LNCaP clone FGC (cell line): ENCODE measurements around the gene ARFIP2.

Experiments
- DNase-seq: peaks from one replicate; pipeline ENCODE4 v3.0.0-alpha.2; 2011; ENCODE audit warnings: low read depth
- H3K4me3 ChIP-seq: 2 replicates; pipeline ENCODE4 v1.5.1; 2011; ENCODE audit warnings: mild to moderate bottlenecking, low read depth, low read length, control low read depth
- TF ChIP-seq, protein P1 (sequence below): IDR thresholded peaks from 2 replicates; pipeline ENCODE4 v1.5.1; 2012; ENCODE audit warnings: mild to moderate bottlenecking; ENCODE audit not compliant: control insufficient read depth, insufficient read depth; ENCODE audit errors: extremely low read depth

Gene ARFIP2

DNA sequence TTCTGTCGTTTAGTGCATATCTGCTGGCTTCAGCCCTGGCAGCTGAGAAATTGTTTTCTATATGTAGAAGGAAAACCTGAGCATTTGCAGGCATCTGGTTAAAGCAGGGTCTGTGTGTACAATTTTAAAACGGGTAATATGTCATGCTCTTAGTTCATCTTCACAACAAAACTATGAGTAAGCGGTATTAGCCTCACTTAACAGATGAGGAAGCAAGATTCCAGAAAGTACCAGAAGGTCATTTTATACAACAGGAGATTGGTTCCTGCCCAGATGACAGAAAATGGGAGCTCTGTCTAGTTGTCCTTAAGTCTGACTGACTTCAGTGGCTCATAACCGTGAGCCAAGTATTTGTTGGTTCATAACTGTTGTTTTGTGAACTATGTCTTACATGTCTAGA lies 1.3 kb upstream of the ARFIP2 start:
- peak overlapping the region; percentile 94 for H3K4me3 ChIP-seq
- TF ChIP-seq, protein P1, sequence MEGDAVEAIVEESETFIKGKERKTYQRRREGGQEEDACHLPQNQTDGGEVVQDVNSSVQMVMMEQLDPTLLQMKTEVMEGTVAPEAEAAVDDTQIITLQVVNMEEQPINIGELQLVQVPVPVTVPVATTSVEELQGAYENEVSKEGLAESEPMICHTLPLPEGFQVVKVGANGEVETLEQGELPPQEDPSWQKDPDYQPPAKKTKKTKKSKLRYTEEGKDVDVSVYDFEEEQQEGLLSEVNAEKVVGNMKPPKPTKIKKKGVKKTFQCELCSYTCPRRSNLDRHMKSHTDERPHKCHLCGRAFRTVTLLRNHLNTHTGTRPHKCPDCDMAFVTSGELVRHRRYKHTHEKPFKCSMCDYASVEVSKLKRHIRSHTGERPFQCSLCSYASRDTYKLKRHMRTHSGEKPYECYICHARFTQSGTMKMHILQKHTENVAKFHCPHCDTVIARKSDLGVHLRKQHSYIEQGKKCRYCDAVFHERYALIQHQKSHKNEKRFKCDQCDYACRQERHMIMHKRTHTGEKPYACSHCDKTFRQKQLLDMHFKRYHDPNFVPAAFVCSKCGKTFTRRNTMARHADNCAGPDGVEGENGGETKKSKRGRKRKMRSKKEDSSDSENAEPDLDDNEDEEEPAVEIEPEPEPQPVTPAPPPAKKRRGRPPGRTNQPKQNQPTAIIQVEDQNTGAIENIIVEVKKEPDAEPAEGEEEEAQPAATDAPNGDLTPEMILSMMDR: no peak
- no peak for DNase-seq

DNA sequence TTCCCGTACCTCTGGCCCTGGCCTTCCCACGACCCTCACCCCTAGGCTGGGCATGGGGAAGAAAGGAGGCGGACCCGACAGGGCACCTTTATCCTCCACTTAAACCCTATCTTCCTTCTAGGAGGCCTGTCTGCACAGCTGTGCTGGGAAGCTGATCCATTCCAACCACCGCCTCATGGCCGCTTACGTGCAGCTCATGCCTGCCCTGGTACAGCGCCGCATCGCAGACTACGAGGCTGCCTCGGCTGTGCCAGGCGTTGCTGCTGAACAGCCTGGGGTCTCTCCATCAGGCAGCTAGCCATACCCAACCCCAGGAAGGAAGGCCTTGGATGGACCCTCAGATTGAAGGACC lies 769 bp upstream of the ARFIP2 start:
- no peak for DNase-seq
- H3K4me3 ChIP-seq: peak overlapping the region; percentile 94
- TF ChIP-seq, protein P1: no peak

DNA sequence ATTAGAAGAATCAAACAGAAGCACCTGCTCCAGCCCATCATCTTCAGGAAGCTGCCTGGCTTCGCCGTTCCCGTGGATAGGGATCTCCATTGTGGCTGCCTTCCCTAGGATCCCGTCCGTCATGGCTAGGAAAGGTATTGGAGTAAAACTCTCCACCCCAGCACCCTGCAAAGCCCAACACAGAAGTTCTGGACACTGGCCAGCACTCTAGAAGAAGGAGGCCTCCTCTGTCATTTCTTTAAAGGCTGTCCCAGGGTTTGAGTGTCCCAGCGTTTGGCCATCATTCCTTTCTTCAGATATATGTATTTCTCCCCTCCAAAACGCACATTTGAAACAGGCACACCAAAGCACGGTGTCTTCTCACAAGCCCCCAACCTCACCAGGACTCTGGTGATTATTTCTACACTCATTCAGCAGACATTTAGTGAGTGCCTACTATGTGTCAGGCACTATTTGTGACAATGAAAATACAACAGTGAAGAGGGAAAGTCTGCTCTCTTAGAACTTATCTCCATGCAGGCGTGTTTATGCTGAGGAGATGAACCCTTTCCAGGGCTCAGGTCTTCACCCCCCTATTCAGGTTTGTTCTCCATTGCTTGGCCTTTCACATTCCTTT lies 724 bp downstream of the ARFIP2 start:
- DNase-seq: no peak
- peak overlapping the region; percentile 94 for H3K4me3 ChIP-seq
- TF ChIP-seq, protein P1: no peak

DNA sequence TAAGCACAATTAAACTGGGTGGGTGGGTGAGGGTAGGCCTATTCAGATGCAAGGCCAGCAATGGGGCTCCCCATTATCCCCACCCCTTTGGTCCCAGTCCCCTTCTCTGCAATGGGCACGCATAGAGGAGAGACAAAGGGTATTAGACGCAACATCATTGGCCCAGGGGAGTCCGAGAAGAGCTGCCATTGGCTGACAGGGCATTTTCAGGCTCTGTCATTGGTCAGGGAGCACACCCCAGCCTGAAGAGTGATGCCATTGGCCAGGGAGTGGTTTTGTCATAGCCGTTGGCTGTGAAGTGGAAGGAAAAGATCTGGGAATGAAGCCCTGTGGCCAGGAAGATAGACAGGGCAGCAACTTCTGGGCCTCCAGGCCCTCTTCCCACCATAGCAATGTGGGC lies 4.6 kb downstream of the ARFIP2 start:
- no peak for DNase-seq
- TF ChIP-seq, protein P1: no peak
- H3K4me3 ChIP-seq: no peak overlapping the region

DNA sequence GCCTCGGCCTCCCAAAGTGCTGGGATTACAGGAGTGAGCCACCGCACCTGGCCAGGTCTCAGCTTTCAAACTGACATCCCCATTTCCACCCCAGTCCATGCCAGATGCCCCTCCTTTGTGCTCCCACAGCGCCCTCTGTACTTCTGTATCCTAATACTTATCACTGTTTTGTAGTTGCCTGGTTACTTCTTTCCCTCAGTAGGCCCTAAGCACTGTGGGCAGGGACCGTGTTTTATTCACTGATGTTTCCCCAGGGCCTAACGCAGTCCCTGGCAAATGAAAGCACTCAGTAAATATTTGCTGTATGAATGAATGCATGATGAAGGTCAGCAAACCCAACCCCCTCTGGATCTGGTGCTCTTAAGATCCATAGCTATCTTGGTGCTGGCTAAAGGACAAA lies 5.2 kb downstream of the ARFIP2 start:
- peak; percentile 72 for DNase-seq
- no peak overlapping the region for H3K4me3 ChIP-seq
- TF ChIP-seq, protein P1: no peak

DNA sequence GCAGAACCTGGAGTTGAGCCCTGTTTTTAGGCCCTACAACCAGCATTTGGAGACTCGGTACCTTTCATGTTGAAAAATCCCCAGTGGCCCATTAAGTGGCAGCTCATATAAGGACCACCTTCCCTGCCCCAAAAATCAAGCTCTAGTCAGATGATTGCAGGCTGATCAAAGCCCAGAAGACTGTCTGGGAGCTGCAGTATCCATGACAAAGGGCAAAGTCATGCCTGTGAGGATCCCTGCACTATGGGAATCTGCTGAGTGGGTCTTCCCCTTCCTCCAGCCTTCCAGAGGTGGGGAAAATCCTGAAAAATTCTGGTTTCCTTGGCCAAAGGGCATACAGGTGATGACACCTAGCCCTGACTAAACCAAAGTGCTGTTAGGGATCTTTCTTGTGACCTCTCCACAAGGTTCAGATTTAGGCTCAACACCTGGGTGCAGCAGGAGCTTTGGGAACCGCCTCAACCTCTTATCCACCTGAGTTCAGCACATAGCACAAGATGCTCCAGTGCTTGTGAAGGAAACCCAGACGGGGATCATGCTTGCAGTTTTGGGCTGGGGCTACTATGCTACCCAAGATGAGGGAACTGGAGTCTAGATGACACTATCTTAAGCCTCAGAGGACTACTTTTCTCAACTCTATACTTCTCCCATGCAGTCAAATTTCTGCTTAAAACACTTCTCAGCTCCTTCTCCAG lies 6.2 kb downstream of the ARFIP2 start:
- H3K4me3 ChIP-seq: peak overlapping the region; percentile 42
- TF ChIP-seq, protein P1: no peak
- no peak for DNase-seq

DNA sequence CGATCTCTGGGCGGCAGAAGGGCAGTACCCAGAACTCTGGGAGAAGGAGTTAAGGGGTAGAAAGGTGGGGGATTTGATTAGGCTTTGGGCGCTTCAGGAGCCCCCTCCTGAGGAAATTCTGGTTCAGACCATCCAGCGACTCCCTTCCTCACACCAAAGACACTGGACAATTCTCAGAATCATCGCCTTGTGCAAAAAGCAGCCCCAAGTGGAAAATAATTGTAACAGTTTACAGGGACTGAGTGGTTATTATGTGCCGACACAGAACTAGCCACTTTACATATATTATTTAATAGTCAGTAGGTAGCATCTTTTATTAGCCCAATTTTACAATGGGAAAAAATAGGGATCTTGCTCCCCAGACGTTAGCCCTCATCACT lies 6.7 kb downstream of the ARFIP2 start:
- peak overlapping the region; percentile 42 for H3K4me3 ChIP-seq
- TF ChIP-seq, protein P1: no peak
- DNase-seq: no peak
